Measurements from ENCODE around the gene LMO7. TPM values are rescaled to one million over a fixed set of nuclear protein-coding genes. Genes with fewer than 3 reads are reported as not detected.

LMO7 gene
- total RNA-seq, 4 donors from 2014 or later, result 7.3 to 11.9 (median 8.9) TPM

DNA sequence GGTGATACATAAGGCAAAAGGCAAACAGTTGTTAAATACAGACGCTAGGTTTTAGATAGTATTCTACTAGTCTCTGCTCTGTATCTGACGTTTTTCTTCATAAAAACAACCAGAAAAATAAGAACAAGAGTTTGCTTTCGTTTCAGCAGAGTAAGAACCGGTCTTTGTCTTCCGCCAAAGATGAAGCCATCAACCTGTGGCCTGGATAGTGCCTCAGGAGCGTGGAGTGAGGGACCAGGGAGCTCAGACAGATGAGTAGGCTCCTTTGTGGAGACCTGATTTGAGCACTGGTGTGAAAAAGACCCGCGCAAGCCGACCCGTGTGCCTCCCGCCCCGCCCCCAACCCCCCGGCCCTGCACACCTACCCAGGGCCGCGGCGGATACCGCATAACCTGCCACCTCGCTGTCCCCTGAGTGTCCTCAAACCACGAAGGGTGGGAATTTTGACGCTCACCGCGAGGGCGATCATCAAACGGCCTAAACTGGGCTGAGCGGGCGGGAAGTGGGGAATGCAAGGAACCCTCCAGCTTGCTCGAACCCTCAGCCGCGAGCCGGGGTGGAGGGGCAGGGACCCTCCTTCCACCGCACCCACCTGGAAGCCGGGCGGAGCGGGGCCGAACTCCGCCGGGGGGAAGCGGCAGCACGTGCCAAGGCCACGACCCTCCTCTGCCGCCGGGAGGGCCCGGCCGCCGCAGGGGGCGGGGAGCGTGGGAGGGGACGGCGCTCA, 866 bp upstream of the LMO7 start:
- TF ChIP-seq, protein P1, sequence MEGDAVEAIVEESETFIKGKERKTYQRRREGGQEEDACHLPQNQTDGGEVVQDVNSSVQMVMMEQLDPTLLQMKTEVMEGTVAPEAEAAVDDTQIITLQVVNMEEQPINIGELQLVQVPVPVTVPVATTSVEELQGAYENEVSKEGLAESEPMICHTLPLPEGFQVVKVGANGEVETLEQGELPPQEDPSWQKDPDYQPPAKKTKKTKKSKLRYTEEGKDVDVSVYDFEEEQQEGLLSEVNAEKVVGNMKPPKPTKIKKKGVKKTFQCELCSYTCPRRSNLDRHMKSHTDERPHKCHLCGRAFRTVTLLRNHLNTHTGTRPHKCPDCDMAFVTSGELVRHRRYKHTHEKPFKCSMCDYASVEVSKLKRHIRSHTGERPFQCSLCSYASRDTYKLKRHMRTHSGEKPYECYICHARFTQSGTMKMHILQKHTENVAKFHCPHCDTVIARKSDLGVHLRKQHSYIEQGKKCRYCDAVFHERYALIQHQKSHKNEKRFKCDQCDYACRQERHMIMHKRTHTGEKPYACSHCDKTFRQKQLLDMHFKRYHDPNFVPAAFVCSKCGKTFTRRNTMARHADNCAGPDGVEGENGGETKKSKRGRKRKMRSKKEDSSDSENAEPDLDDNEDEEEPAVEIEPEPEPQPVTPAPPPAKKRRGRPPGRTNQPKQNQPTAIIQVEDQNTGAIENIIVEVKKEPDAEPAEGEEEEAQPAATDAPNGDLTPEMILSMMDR (IDR thresholded peaks at IDR 0.05; ENCODE audit: low read depth), result no peak

DNA sequence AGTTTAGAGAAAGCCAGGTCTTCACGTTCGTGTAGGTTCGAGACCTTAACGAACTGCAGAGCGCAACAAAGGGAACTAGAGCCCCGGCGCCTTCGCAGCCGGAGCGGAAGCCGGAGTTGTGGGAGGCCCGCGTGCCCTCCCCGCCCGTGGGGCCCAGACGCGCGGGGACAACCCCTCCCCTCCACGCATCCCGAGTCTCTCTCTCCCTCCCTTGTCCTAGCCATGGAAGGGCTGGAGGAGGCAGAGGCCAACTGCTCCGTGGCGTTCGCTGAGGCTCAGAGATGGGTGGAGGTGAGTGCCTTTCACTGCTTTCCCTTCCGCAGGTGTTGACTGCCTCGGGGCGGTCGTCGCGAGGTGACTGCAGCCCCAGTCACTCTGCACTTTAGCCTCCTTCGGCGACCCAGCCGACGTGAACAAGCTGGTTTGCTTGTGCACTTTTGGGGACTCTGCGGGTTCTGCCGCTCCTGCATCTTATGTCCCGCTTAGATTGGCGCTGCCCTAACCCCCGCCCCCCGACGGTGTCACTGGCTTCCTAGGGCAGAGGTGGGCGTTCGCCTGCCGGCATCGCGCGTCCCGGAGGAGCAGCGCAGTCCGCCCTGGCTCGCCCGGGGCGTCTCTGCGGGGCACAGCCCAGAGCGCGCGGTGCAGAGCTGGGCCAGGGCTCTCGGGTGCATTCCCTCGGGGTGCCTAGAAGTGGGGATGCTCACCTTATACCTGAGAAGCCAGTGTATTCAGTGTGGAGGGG, 478 bp downstream of the LMO7 start:
- TF ChIP-seq, protein P1 (IDR thresholded peaks at IDR 0.05; ENCODE audit: low read depth), result no peak

- TF ChIP-seq, protein P1 (IDR thresholded peaks at IDR 0.05; ENCODE audit: low read depth), result no peak
These were observed 1.1 kb downstream of the LMO7 start for GRCh38 chr13:75637181-75637750.

DNA sequence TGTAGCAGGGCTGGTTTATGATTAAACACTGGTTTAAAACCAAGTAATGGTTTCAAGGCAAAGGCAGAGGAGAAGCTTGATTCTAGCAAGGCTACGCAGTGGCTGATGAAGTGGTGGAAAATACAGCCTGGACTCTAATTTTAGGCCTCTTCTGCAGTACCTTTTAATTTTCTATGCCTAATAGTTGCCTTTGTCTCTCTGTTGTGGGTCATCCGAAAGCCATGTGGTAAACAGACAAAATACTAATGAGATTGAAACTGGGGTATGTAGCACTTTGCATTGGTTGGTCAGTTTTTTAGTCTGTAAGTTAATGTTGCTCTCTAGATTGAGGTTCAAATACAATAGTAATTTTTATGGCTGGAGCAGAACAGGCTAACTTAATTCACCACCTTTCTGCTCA, 3.3 kb downstream of the LMO7 start:
- TF ChIP-seq, protein P1 (IDR thresholded peaks at IDR 0.05; ENCODE audit: low read depth), result no peak

DNA sequence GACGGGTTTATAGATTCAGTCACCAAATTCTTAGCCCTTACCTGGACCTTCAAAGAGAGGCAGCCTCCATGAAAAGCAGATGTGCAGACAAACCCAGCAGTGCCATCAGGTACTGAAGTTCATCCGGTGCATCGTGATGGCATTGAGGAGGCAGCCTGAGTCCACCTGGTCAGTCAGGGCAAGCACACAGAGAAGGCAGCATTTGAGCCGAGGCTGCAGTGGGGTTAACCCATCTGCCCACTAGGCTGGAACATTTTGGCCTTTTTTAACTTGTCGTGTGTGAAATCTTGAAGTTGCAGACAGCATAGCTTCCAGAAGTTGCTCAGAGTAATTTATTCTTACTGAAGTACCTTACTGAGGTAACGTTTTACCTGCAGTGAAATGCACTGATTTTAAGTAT, 4.9 kb downstream of the LMO7 start:
- TF ChIP-seq, protein P1 (IDR thresholded peaks at IDR 0.05; ENCODE audit: low read depth), result no peak

DNA sequence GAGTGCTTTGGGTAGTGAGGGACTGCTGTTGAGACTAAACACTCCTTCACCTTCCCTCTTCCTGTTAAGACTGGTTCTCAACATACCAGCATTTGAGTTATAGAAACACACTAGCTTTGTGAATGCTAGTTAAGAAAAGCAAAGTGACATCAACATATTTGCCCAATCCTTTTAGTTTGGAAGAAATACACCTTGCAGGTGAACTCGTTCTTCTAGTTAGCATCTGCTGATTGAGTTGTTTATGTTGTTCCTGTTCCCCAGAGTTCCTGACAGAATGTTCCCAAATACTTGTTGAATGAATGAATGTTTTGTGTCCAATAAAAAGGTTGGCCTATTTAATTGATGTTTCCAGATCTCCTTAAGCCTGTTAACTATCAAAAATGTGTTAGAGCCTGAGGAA, 7.1 kb downstream of the LMO7 start:
- TF ChIP-seq, protein P1 (IDR thresholded peaks at IDR 0.05; ENCODE audit: low read depth), result no peak

DNA sequence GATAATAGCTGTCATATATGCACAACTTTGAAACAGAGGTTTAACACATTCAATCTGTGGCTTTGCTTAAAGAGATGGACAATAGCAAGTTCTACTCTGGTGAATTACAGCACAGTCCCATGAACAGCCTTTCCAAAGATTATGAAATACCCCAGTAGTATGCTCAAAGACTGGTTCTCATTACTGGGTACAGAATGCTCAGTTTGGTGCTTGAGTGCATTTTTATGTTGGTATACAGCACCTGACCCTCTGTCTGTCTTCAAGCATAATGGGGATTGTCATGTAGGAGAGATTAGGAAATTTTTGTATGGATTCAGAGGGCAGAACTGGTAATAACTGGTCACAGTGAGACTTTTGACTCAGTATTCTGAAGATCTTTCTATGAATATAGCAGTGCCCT, 7.6 kb downstream of the LMO7 start:
- TF ChIP-seq, protein P1 (IDR thresholded peaks at IDR 0.05; ENCODE audit: low read depth), result no peak
